Hepatocyte (in vitro differentiated cells): ENCODE measurements around the gene EME1. TPM values are rescaled to one million over a fixed set of nuclear protein-coding genes. Genes with fewer than 3 reads are reported as not detected.
A peak's percentile ranks its signal among the peaks of the same experiment; 100 is the strongest.

Experiments used
- DNase-seq: peaks from one replicate; pipeline ENCODE4 v3.0.0-alpha.2; 2016; ENCODE audit warnings: low spot score
- H2AFZ ChIP-seq: fragments of 200-600 bp; sonication (generic); 2 replicates; pipeline ENCODE4 v1.6.0; 2016; ENCODE audit warnings: antibody characterized with exemption, mild to moderate bottlenecking
- H3K27ac ChIP-seq: fragments of 200-600 bp; sonication (generic); 2 replicates; pipeline ENCODE4 v1.5.1; 2016; ENCODE audit warnings: mild to moderate bottlenecking
- H3K27me3 ChIP-seq: fragments of 200-600 bp; sonication (generic); 2 replicates; pipeline ENCODE4 v1.6.1; 2016
- H3K36me3 ChIP-seq: fragments of 200-600 bp; sonication (generic); replicated peaks from 2 replicates; pipeline ENCODE4 v1.5.1; 2016; ENCODE audit warnings: low read depth; ENCODE audit not compliant: insufficient read depth
- H3K4me1 ChIP-seq: fragments of 200-600 bp; sonication (generic); 2 replicates; pipeline ENCODE4 v1.5.1; 2016; ENCODE audit warnings: mild to moderate bottlenecking, moderate library complexity; ENCODE audit not compliant: insufficient read depth
- H3K4me2 ChIP-seq: fragments of 200-600 bp; sonication (generic); 2 replicates; pipeline ENCODE4 v1.6.0; 2016
- H3K4me3 ChIP-seq: fragments of 200-600 bp; sonication (generic); 2 replicates; pipeline ENCODE4 v1.5.1; 2016; ENCODE audit warnings: mild to moderate bottlenecking
- H3K79me2 ChIP-seq: fragments of 200-600 bp; sonication (generic); 2 replicates; pipeline ENCODE4 v1.6.0; 2017; ENCODE audit warnings: mild to moderate bottlenecking
- H3K9me2 ChIP-seq: fragments of 200-600 bp; sonication (generic); replicated peaks from 2 replicates; pipeline ENCODE4 v1.6.0; 2017; ENCODE audit warnings: mild to moderate bottlenecking; ENCODE audit not compliant: insufficient read depth
- H3K9me3 ChIP-seq: fragments of 200-600 bp; sonication (generic); 2 replicates; pipeline ENCODE4 v1.5.1; 2016; ENCODE audit warnings: low read depth, mild to moderate bottlenecking
- H4K20me1 ChIP-seq: fragments of 200-600 bp; sonication (generic); 2 replicates; pipeline ENCODE4 v1.6.0; 2016; ENCODE audit warnings: mild to moderate bottlenecking; ENCODE audit not compliant: insufficient read depth, poor library complexity, severe bottlenecking
- CTCF ChIP-seq: fragments of 200-600 bp; sonication (generic); IDR thresholded peaks from 2 replicates; pipeline ENCODE4 v1.5.1; 2016; ENCODE audit warnings: antibody characterized with exemption, mild to moderate bottlenecking; ENCODE audit not compliant: poor library complexity
- EZH2 ChIP-seq: fragments of 200-600 bp; sonication (generic); IDR thresholded peaks from 2 replicates; pipeline ENCODE4 v1.6.1; 2016; ENCODE audit warnings: antibody characterized with exemption, mild to moderate bottlenecking, borderline replicate concordance
- EZH2phosphoT487 ChIP-seq: fragments of 200-600 bp; sonication (generic); IDR thresholded peaks from one replicate; pipeline ENCODE4 v1.6.1; 2018; ENCODE audit warnings: antibody characterized with exemption, mild to moderate bottlenecking, low read depth, moderate library complexity; ENCODE audit not compliant: unreplicated experiment, severe bottlenecking
- WGBS: methylation state at CpG from one replicate; pipeline ENCODE4 v1.1.6; 2016; ENCODE audit warnings: low lambda C conversion rate; ENCODE audit errors: missing lambda C conversion rate; 5-methylcytosine and 5-hydroxymethylcytosine counted together
- polyA plus RNA-seq: library from polyadenylated mRNA; unstranded; fragments of >200 nt; fragmentation: Nextera tagmentation; extraction: Ambion mirVana; gene quantifications from 2 replicates; pipeline ENCODE4 v1.2.1, GENCODE V29; 2016
- small RNA-seq: library from RNA; depleted of rRNA; stranded (forward); fragments of <200 nt; gene quantifications from one replicate; pipeline ENCODE3, GENCODE V24; 2014
- total RNA-seq: library from RNA; depleted of rRNA; stranded (reverse); fragments of >200 nt; gene quantifications from 2 replicates; pipeline ENCODE4 v1.2.3, GENCODE V29; 2014

EME1 gene
- total and polyA plus RNA-seq, 2 experiments from 2014 or later = 2.1 to 5.1 TPM

DNA sequence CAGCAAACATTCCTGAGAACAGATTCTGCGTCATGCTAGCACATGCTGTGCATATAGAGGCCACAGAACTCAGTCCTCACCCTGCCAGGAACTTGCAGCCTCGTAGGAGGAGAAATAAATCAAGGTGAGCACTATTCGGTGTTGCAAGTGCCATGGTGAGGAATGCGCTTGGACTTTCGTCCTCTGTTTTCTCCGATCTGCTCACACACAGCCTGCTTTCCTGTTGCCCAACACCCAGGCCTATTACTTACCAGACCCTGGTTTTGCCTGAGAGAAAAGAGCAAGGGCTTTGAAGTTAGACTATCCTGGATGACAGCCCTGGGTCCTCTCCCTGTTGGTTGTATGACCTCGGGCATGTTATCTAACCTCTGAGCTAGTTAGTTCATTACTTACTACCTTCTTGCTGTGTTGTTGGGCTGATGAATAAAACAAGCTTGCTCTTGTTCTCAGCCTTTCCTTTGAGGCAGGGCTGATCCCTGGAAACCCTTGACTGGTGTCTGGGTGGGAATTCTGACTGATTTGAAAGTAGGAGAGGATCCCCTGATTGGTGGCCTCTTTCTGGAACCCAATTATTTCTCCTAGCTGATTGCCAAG is 55.9 kb downstream of the EME1 start:
- H3K36me3 ChIP-seq = no peaks in the 10 kb centered on the region
- TF ChIP-seq EZH2 (no peak), EZH2phosphoT487 (no peak), CTCF (no peak)
- peak overlapping the region; percentile 92 for H3K4me2 ChIP-seq
- no peaks in the 10 kb centered on the region for H3K27me3 ChIP-seq
- no peak overlapping the region for H2AFZ ChIP-seq
- H3K4me1 ChIP-seq = peaks cover 41% of the 10 kb centered on the region
- no peaks in the 10 kb centered on the region for H3K9me3 ChIP-seq
- peaks cover 39% of the 10 kb centered on the region for H3K79me2 ChIP-seq
- H3K4me3 ChIP-seq = no peak overlapping the region
- DNase-seq = peak; percentile 79
- no peaks in the 10 kb centered on the region for H3K9me2 ChIP-seq
- H4K20me1 ChIP-seq = no peaks in the 10 kb centered on the region
- 35% methylated on average over 7 of the region's 7 CpGs for WGBS
- H3K27ac ChIP-seq = peak overlapping the region; percentile 85

DNA sequence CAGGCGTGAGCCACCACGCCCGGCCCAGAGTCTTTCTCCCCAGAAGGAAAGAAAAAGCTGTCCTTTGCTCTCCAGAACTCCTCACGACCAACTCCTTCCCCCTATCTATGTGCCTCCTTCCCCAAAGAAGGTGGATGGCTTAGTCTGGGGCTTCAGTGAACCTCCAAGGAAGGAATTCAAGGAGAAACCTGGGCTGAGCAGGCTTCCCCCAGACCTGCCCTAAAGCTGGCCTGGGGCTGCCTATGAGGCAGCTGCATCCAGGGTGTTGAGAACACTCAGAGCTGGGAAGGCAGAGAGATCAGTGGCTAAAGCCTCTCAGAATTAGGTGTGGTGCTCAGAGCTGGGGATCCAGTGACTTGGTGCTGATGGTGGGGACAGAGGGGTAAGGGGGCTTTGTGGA is 56.8 kb downstream of the EME1 start:
- H3K9me3 ChIP-seq = no peaks in the 10 kb centered on the region
- WGBS = 94% methylated on average over 4 of the region's 4 CpGs
- no peaks in the 10 kb centered on the region for H4K20me1 ChIP-seq
- H3K4me3 ChIP-seq = no peak overlapping the region
- peaks cover 39% of the 10 kb centered on the region for H3K4me1 ChIP-seq
- H3K27ac ChIP-seq = peak overlapping the region; percentile 85
- no peak overlapping the region for H2AFZ ChIP-seq
- no peak for DNase-seq
- no peak for TF ChIP-seq EZH2
- no peak for TF ChIP-seq EZH2phosphoT487
- H3K27me3 ChIP-seq = no peaks in the 10 kb centered on the region
- H3K79me2 ChIP-seq = peaks cover 39% of the 10 kb centered on the region
- H3K36me3 ChIP-seq = no peaks in the 10 kb centered on the region
- H3K4me2 ChIP-seq = peak overlapping the region; percentile 44
- H3K9me2 ChIP-seq = no peaks in the 10 kb centered on the region

Small RNA genes lying within 50 kb of the gene (small RNA-seq; reads per million reads assigned to genes)
- not detected for gene RF00019

Other genes with a start within 250 kb of the EME1 start
- gene SAMD14, start 243.1 kb upstream of the EME1 start, total RNA-seq = 2.4 and 3.1 TPM in 2 replicates
- gene SAMD14, start 243.1 kb upstream of the EME1 start, polyA plus RNA-seq = 3.1 and 4.2 TPM in 2 replicates
- 22.5 and 26.2 TPM in 2 replicates for gene PPP1R9B, start 222.6 kb upstream of the EME1 start, total RNA-seq
- gene PPP1R9B, start 222.6 kb upstream of the EME1 start, polyA plus RNA-seq = 5.1 and 6.7 TPM in 2 replicates
- 0.37 TPM in 1 of 2 replicates, not detected in the other for gene SGCA, start 207.2 kb upstream of the EME1 start, total RNA-seq
- 0.83 and 2.2 TPM in 2 replicates for gene SGCA, start 207.2 kb upstream of the EME1 start, polyA plus RNA-seq
- 351 and 1,063 TPM in 2 replicates for gene COL1A1, start 171.6 kb upstream of the EME1 start, total RNA-seq
- 5,822 and 6,071 TPM in 2 replicates for gene COL1A1, start 171.6 kb upstream of the EME1 start, polyA plus RNA-seq
- gene TMEM92, start 98.8 kb upstream of the EME1 start, total RNA-seq = 6.9 and 11.3 TPM in 2 replicates
- 21.7 and 24.0 TPM in 2 replicates for gene TMEM92, start 98.8 kb upstream of the EME1 start, polyA plus RNA-seq
- 26.8 and 27.4 TPM in 2 replicates for gene XYLT2, start 27.1 kb upstream of the EME1 start, total RNA-seq
- 18.3 and 19.9 TPM in 2 replicates for gene XYLT2, start 27.1 kb upstream of the EME1 start, polyA plus RNA-seq
- 83.0 and 98.5 TPM in 2 replicates for gene MRPL27, start within 50 bp of the EME1 start, total RNA-seq
- 139 TPM in 2 replicates for gene MRPL27, start within 50 bp of the EME1 start, polyA plus RNA-seq
- 97.9 and 121 TPM in 2 replicates for gene LRRC59, start 24.3 kb downstream of the EME1 start, total RNA-seq
- gene LRRC59, start 24.3 kb downstream of the EME1 start, polyA plus RNA-seq = 82.3 and 105 TPM in 2 replicates
- 37.7 and 47.9 TPM in 2 replicates for gene ACSF2, start 53.0 kb downstream of the EME1 start, total RNA-seq
- 39.1 and 43.1 TPM in 2 replicates for gene ACSF2, start 53.0 kb downstream of the EME1 start, polyA plus RNA-seq
- gene CHAD, start 95.7 kb downstream of the EME1 start, total RNA-seq = 0.20 and 0.40 TPM in 2 replicates
- gene CHAD, start 95.7 kb downstream of the EME1 start, polyA plus RNA-seq = 1.1 and 1.8 TPM in 2 replicates
- 28.6 and 29.7 TPM in 2 replicates for gene RSAD1, start 105.6 kb downstream of the EME1 start, total RNA-seq
- 30.4 and 44.2 TPM in 2 replicates for gene RSAD1, start 105.6 kb downstream of the EME1 start, polyA plus RNA-seq
- 0.43 TPM in 1 of 2 replicates, not detected in the other for gene MYCBPAP, start 135.2 kb downstream of the EME1 start, total RNA-seq
- gene MYCBPAP, start 135.2 kb downstream of the EME1 start, polyA plus RNA-seq = 0.70 and 1.2 TPM in 2 replicates
- 2.7 and 3.8 TPM in 2 replicates for gene EPN3, start 159.5 kb downstream of the EME1 start, total RNA-seq
- gene EPN3, start 159.5 kb downstream of the EME1 start, polyA plus RNA-seq = 11.5 and 12.1 TPM in 2 replicates
- 91.0 and 97.5 TPM in 2 replicates for gene SPATA20, start 173.9 kb downstream of the EME1 start, total RNA-seq
- gene SPATA20, start 173.9 kb downstream of the EME1 start, polyA plus RNA-seq = 108 and 114 TPM in 2 replicates
- 2.9 and 4.8 TPM in 2 replicates for gene CACNA1G, start 187.5 kb downstream of the EME1 start, total RNA-seq
- gene CACNA1G, start 187.5 kb downstream of the EME1 start, polyA plus RNA-seq = 3.5 and 4.8 TPM in 2 replicates